Neural cell (in vitro differentiated cells): ENCODE measurements around the gene LPIN1.

Experiments
- EP300 ChIP-seq: fragments of 450-650 bp; conservative IDR thresholded peaks from 2 replicates; pipeline ENCODE4 v1.6.1; 2014; ENCODE audit warnings: antibody characterized with exemption, mild to moderate bottlenecking, moderate library complexity; ENCODE audit not compliant: poor library complexity, severe bottlenecking
- EZH2 ChIP-seq: fragments of 200-600, 300-800 bp; shearing (Covaris generic), sonication (generic); IDR thresholded peaks from 2 replicates; pipeline ENCODE4 v1.6.1; 2014; ENCODE audit warnings: antibody characterized with exemption, low read length, borderline replicate concordance, mild to moderate bottlenecking; ENCODE audit not compliant: insufficient read depth, poor library complexity, severe bottlenecking
- MXI1 ChIP-seq: fragments of 450-650 bp; conservative IDR thresholded peaks from 2 replicates; pipeline ENCODE4 v1.6.1; 2014; ENCODE audit warnings: antibody characterized with exemption, mild to moderate bottlenecking; ENCODE audit not compliant: poor library complexity, severe bottlenecking
- POLR2AphosphoS5 ChIP-seq: IDR thresholded peaks from 2 replicates; pipeline ENCODE4 v1.6.1; 2012
- RAD21 ChIP-seq: fragments of 450-650 bp; conservative IDR thresholded peaks from 2 replicates; pipeline ENCODE4 v1.6.1; 2014; ENCODE audit warnings: antibody characterized with exemption, mild to moderate bottlenecking, moderate library complexity
- SMC3 ChIP-seq: fragments of 450-650 bp; conservative IDR thresholded peaks from 2 replicates; pipeline ENCODE4 v1.6.1; 2014; ENCODE audit warnings: antibody characterized with exemption, mild to moderate bottlenecking, moderate library complexity; ENCODE audit not compliant: poor library complexity
- TAF1 ChIP-seq: IDR thresholded peaks from 2 replicates; pipeline ENCODE4 v1.6.1; 2012; ENCODE audit warnings: low read depth
- TF ChIP-seq, protein P1 (sequence below): fragments of 450-650 bp; IDR thresholded peaks from 2 replicates; pipeline ENCODE4 v1.5.1; 2014; ENCODE audit warnings: antibody characterized with exemption, mild to moderate bottlenecking, moderate library complexity; ENCODE audit not compliant: poor library complexity, severe bottlenecking
- TF ChIP-seq, protein P2 (sequence below): IDR thresholded peaks from 2 replicates; pipeline ENCODE4 v1.6.1; 2012; ENCODE audit warnings: borderline replicate concordance

DNA sequence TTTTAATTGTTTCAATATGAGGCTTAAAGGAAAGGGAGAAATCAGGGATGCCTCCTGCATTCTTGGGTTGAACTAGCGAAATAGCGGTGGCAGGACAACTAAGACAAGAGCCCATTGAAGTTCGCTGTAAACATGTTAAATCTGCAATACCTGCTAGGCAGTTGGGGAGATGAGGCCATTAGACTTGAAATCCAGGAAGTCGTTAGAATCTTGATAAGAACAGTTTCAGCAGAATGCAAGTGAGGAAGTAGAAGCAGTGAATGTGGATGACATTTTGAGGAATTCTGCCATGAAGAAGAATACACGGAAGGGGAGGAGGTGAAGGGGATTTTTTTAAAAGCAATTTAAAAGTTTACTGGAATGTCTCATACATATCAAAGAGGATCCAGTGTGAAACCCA, 109.7 kb downstream of the LPIN1 start:
- TF ChIP-seq, protein P1, sequence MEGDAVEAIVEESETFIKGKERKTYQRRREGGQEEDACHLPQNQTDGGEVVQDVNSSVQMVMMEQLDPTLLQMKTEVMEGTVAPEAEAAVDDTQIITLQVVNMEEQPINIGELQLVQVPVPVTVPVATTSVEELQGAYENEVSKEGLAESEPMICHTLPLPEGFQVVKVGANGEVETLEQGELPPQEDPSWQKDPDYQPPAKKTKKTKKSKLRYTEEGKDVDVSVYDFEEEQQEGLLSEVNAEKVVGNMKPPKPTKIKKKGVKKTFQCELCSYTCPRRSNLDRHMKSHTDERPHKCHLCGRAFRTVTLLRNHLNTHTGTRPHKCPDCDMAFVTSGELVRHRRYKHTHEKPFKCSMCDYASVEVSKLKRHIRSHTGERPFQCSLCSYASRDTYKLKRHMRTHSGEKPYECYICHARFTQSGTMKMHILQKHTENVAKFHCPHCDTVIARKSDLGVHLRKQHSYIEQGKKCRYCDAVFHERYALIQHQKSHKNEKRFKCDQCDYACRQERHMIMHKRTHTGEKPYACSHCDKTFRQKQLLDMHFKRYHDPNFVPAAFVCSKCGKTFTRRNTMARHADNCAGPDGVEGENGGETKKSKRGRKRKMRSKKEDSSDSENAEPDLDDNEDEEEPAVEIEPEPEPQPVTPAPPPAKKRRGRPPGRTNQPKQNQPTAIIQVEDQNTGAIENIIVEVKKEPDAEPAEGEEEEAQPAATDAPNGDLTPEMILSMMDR = no peak
- no peak for TF ChIP-seq POLR2AphosphoS5
- no peak for TF ChIP-seq EP300
- TF ChIP-seq, protein P2, sequence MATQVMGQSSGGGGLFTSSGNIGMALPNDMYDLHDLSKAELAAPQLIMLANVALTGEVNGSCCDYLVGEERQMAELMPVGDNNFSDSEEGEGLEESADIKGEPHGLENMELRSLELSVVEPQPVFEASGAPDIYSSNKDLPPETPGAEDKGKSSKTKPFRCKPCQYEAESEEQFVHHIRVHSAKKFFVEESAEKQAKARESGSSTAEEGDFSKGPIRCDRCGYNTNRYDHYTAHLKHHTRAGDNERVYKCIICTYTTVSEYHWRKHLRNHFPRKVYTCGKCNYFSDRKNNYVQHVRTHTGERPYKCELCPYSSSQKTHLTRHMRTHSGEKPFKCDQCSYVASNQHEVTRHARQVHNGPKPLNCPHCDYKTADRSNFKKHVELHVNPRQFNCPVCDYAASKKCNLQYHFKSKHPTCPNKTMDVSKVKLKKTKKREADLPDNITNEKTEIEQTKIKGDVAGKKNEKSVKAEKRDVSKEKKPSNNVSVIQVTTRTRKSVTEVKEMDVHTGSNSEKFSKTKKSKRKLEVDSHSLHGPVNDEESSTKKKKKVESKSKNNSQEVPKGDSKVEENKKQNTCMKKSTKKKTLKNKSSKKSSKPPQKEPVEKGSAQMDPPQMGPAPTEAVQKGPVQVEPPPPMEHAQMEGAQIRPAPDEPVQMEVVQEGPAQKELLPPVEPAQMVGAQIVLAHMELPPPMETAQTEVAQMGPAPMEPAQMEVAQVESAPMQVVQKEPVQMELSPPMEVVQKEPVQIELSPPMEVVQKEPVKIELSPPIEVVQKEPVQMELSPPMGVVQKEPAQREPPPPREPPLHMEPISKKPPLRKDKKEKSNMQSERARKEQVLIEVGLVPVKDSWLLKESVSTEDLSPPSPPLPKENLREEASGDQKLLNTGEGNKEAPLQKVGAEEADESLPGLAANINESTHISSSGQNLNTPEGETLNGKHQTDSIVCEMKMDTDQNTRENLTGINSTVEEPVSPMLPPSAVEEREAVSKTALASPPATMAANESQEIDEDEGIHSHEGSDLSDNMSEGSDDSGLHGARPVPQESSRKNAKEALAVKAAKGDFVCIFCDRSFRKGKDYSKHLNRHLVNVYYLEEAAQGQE = no peak
- TF ChIP-seq EZH2 = no peak
- TF ChIP-seq SMC3 = no peak
- no peak for TF ChIP-seq RAD21
- no peak for TF ChIP-seq TAF1
- no peak for TF ChIP-seq MXI1
